GM12878 (cell line): Measurements from ENCODE around the gene ANGEL2. TPM values are rescaled to one million over a fixed set of nuclear protein-coding genes. Genes with fewer than 3 reads are reported as not detected.

Source experiments
- NKRF ChIP-seq: fragments of 450-650 bp; conservative IDR thresholded peaks from 2 replicates; pipeline ENCODE4 v1.6.1; 2017; ENCODE audit warnings: mild to moderate bottlenecking, moderate library complexity
- POLR2AphosphoS5 ChIP-seq: IDR thresholded peaks from 2 replicates; pipeline ENCODE4 v1.6.1; 2011; ENCODE audit warnings: mild to moderate bottlenecking, low read length, inconsistent platforms
- SREBF2 ChIP-seq: IDR thresholded peaks from 2 replicates; pipeline ENCODE4 v1.6.1; 2012; ENCODE audit warnings: mild to moderate bottlenecking, low read length
- polyA plus RNA-seq, 11 experiments: library from polyadenylated mRNA; depleted of rRNA in 4 of 11; unstranded in 6 of 11; stranded (reverse) in 5 of 11; fragments of >200 nt; fragmentation: Nextera tagmentation in 4 of 11; fragmentation: Illumina TruSeq in 1 of 11; extraction: Ambion mirVana in 4 of 11; extraction: Trizol in 1 of 11; gene quantifications; 1 replicate in 1 of 11; 2 replicates in 10 of 11; pipeline versions ENCODE4 v1.2.1 to v1.2.3, GENCODE V29; 2011 to 2016; ENCODE audit warnings: inconsistent platforms in 2 of 11, missing spikeins in 2 of 11, low read depth in 1 of 11
- total RNA-seq, 4 experiments: library from RNA; depleted of rRNA in 3 of 4; stranded (reverse); fragments of >200 nt in 3 of 4; fragmentation: Illumina TruSeq in 1 of 4; extraction: Trizol in 1 of 4; gene quantifications; 2 replicates each; pipeline versions ENCODE4 v1.2.1 to v1.2.3, GENCODE V29; 2013 to 2021
- TF ChIP-seq, protein P1 (sequence below): fragments of 450-650 bp; formaldehyde crosslinking; IDR thresholded peaks from 2 replicates; pipeline ENCODE4 v1.4.0; 2022; ENCODE audit warnings: mild to moderate bottlenecking, moderate library complexity

ANGEL2 gene
- total and polyA plus RNA-seq, 10 of the 15 experiments (the other 5 are each of a cell fraction or from before 2014, with no cell fraction given): 6.3 to 53.9 (median 30.7) TPM

GRCh38 chr1:212950243-212951125 lies 65.2 kb downstream of the ANGEL2 start, which contains the start of gene VASH2 (continued):
- TF ChIP-seq, protein P1, sequence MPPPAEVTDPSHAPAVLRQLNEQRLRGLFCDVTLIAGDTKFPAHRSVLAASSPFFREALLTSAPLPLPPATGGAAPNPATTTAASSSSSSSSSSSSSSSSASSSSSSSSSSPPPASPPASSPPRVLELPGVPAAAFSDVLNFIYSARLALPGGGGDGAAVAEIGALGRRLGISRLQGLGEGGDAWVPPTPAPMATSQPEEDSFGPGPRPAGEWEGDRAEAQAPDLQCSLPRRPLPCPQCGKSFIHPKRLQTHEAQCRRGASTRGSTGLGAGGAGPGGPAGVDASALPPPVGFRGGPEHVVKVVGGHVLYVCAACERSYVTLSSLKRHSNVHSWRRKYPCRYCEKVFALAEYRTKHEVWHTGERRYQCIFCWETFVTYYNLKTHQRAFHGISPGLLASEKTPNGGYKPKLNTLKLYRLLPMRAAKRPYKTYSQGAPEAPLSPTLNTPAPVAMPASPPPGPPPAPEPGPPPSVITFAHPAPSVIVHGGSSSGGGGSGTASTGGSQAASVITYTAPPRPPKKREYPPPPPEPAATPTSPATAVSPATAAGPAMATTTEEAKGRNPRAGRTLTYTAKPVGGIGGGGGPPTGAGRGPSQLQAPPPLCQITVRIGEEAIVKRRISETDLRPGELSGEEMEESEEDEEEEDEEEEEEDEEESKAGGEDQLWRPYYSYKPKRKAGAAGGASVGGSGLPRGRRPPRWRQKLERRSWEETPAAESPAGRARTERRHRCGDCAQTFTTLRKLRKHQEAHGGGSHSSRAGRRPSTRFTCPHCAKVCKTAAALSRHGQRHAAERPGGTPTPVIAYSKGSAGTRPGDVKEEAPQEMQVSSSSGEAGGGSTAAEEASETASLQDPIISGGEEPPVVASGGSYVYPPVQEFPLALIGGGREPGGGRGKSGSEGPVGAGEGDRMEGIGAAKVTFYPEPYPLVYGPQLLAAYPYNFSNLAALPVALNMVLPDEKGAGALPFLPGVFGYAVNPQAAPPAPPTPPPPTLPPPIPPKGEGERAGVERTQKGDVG: no peak
- TF ChIP-seq NKRF (peak; percentile 30; the same call in 1 of the 2 replicates), POLR2AphosphoS5 (peak; percentile 66; the same call in 1 of the 2 replicates), SREBF2 (peak; percentile 70; the same call in 1 of the 2 replicates)
